Suppressor macrophage treated with lipopolysaccharide for 1 hour (primary cell): Measurements from ENCODE around the gene ABHD1.
"Not testable (repeated sequence)": the region's sequence is repeated elsewhere in the genome, so short reads cannot be mapped to it uniquely, and the experiment has no call there.

ENCODE experiments used
- DNase-seq, 3 donors: peaks; one replicate each; pipeline ENCODE4 v3.0.0-alpha.2; 2020 to 2022

Gene ABHD1

GRCh38 chr2:27174638-27175037 lies 51.0 kb downstream of the ABHD1 start:
- DNase-seq = no peak

DNA sequence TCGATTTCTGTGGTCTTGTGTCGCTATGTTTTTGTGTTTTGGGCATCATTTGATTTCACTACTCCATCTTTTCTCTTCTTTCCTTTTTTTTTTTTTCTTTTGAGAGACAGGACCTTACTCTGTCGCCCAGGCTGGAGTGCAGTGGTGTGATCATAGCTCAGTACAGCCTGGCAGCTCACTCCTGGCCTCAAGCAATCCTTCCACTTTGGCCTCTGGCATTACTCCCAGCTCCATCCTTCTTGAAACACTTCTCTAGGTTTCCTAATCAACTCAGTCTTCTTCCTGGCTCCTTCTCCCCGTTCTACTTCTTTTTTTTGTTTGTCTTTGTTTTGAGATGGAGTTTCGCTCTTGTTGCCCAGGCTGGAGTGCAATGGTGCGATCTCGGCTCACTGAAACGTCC lies 51.7 kb downstream of the ABHD1 start:
- no peak for DNase-seq

GRCh38 chr2:27175781-27176180 lies 52.2 kb downstream of the ABHD1 start:
- DNase-seq = not testable (repeated sequence)

- DNase-seq = no peak
These were observed 54.1 kb downstream of the ABHD1 start for GRCh38 chr2:27177441-27178351.

GRCh38 chr2:27178469-27178868 lies 54.9 kb downstream of the ABHD1 start:
- no peak for DNase-seq

GRCh38 chr2:27179344-27180000 lies 55.9 kb downstream of the ABHD1 start:
- no peak for DNase-seq
